MCF 10A (cell line): ENCODE data around the gene BSDC1. TPM values are rescaled to one million over a fixed set of nuclear protein-coding genes. Genes with fewer than 3 reads are reported as not detected.

Source experiments
- BruUV-seq: library from RNA; stranded (reverse); fragments of 400-500 nt; replicated peaks from 2 replicates; lab custom pipeline; 2021; lab: Mats Ljungman, UMichigan
- CTCF ChIA-PET: fragments of 300-600 bp; sonication (Branson Sonifier 250); formaldehyde crosslinking; extraction: SDS; loops from one replicate; lab custom pipeline; 2021; ENCODE audit warnings: antibody characterized with exemption, inconsistent platforms; lab: Yijun Ruan, JAX
- POLR2A ChIA-PET: fragments of 300-600, 350-650 bp; sonication (Branson Sonifier 250); formaldehyde crosslinking; extraction: SDS; loops from one replicate; lab custom pipeline; 2020; ENCODE audit warnings: antibody characterized with exemption, inconsistent platforms; lab: Yijun Ruan, JAX
- DNase-seq: peaks from one replicate; pipeline ENCODE4 v3.0.0-alpha.2; 2018; ENCODE audit not compliant: unreplicated experiment
- H3K27ac Mint-ChIP-seq: one replicate; pipeline ENCODE4 v1.8.0; 2022; ENCODE audit warnings: mild to moderate bottlenecking, low read depth, mixed read lengths; ENCODE audit not compliant: unreplicated experiment
- H3K27me3 Mint-ChIP-seq: one replicate; pipeline ENCODE4 v1.8.0; 2022; ENCODE audit warnings: mixed read lengths; ENCODE audit not compliant: insufficient read depth, unreplicated experiment
- H3K36me3 Mint-ChIP-seq: one replicate; pipeline ENCODE4 v1.8.0; 2022; ENCODE audit warnings: mild to moderate bottlenecking, moderate library complexity, mixed read lengths; ENCODE audit not compliant: insufficient read depth, unreplicated experiment
- H3K4me1 Mint-ChIP-seq: one replicate; pipeline ENCODE4 v1.8.0; 2022; ENCODE audit warnings: mixed read lengths; ENCODE audit not compliant: insufficient read depth, unreplicated experiment
- H3K4me3 Mint-ChIP-seq: one replicate; pipeline ENCODE4 v1.8.0; 2022; ENCODE audit warnings: mild to moderate bottlenecking, moderate library complexity, mixed read lengths; ENCODE audit not compliant: unreplicated experiment
- H3K9me3 Mint-ChIP-seq: one replicate; pipeline ENCODE4 v1.8.0; 2022; ENCODE audit warnings: mixed read lengths; ENCODE audit not compliant: unreplicated experiment
- CTCF ChIP-seq: fragments of 200-600 bp; IDR thresholded peaks from one replicate; pipeline ENCODE4 v1.8.0; 2022; ENCODE audit warnings: antibody characterized with exemption, mild to moderate bottlenecking; ENCODE audit not compliant: unreplicated experiment
- intact Hi-C: fragments of 100-400 bp; cut with micrococcal nuclease; formaldehyde crosslinking; loops from 2 replicates; pipeline ENCODE4 v1.14.1; 2022
- total RNA-seq: library from RNA; stranded (reverse); gene quantifications from 2 replicates; pipeline ENCODE4 v1.2.3, GENCODE V29; 2022

BSDC1 gene
- total RNA-seq, 1 experiment from 2014 or later: 52.6 TPM

GRCh38 chr1:32332290-32333079 lies 61.8 kb downstream of the BSDC1 start:
- no peak for DNase-seq
- Mint-ChIP-seq H3K4me1 (no peaks in the 10 kb centered on the region), H3K27ac (no peak overlapping the region), H3K9me3 (no peaks in the 10 kb centered on the region), H3K36me3 (peaks cover 33% of the 10 kb centered on the region), H3K4me3 (no peak overlapping the region), H3K27me3 (no peaks in the 10 kb centered on the region)
- BruUV-seq: no TSS peak
- no peak for TF ChIP-seq CTCF
- POLR2A ChIA-PET: interaction anchor here (0.6 to 1.4 kb wide), 2 partner anchors 68 to 117 kb away, joined by 3 read pairs; no protein-coding TSS in a partner anchor
- CTCF ChIA-PET: interaction anchor here (1.2 kb wide), 1 partner anchor 117 kb away, joined by 5 read pairs; no protein-coding TSS in a partner anchor
- intact Hi-C loops: no loop called here

- H3K9me3 Mint-ChIP-seq: no peaks in the 10 kb centered on the region
- intact Hi-C loops: no loop called here
- ChIA-PET POLR2A (no interaction called here), CTCF (no interaction called here)
- peaks cover 42% of the 10 kb centered on the region for H3K36me3 Mint-ChIP-seq
- no peaks in the 10 kb centered on the region for H3K27me3 Mint-ChIP-seq
- BruUV-seq: no TSS peak
- TF ChIP-seq CTCF: no peak
- H3K4me3 Mint-ChIP-seq: no peak overlapping the region
- no peak overlapping the region for H3K27ac Mint-ChIP-seq
- H3K4me1 Mint-ChIP-seq: no peaks in the 10 kb centered on the region
- no peak for DNase-seq
Measured at GRCh38 chr1:32331549-32331948, 62.7 kb downstream of the BSDC1 start.

GRCh38 chr1:32330558-32331151 lies 63.6 kb downstream of the BSDC1 start:
- no peak overlapping the region for H3K27ac Mint-ChIP-seq

More at GRCh38 chr1:32330558-32331151, 63.6 kb downstream of the BSDC1 start:
- POLR2A ChIA-PET: no interaction called here
- DNase-seq: no peak
- Mint-ChIP-seq H3K27me3 (no peaks in the 10 kb centered on the region), H3K36me3 (peaks cover 42% of the 10 kb centered on the region), H3K9me3 (no peaks in the 10 kb centered on the region), H3K4me1 (no peaks in the 10 kb centered on the region), H3K4me3 (no peak overlapping the region)
- intact Hi-C loops: no loop called here
- CTCF ChIA-PET: interaction anchor here (0.6 kb wide), 1 partner anchor 21 kb away, joined by 3 read pairs; no protein-coding TSS in a partner anchor
- no peak for TF ChIP-seq CTCF
- no TSS peak for BruUV-seq
